Neural cell (in vitro differentiated cells): ENCODE results near the gene XRCC3. TPM values are rescaled to one million over a fixed set of nuclear protein-coding genes. Genes with fewer than 3 reads are reported as not detected.

Source experiments
- H2AFZ ChIP-seq: fragments of 200-600, 300-800 bp; sonication (generic), shearing (Covaris generic); 2 replicates; pipeline ENCODE4 v1.6.0; 2014; ENCODE audit warnings: low read depth, mild to moderate bottlenecking, antibody characterized with exemption, low read length, moderate library complexity
- H3F3A ChIP-seq: fragments of 200-600 bp; shearing (Covaris generic); 2 replicates; pipeline ENCODE4 v1.6.1; 2016; ENCODE audit warnings: mild to moderate bottlenecking, moderate library complexity, mixed read lengths, antibody characterized with exemption, low read length; ENCODE audit not compliant: insufficient read depth, poor library complexity, severe bottlenecking
- H3K27ac ChIP-seq: fragments of 200-600, 300-800 bp; sonication (generic), shearing (Covaris generic); 2 replicates; pipeline ENCODE4 v1.5.1; 2014; ENCODE audit warnings: mild to moderate bottlenecking, low read length, moderate library complexity
- H3K27me3 ChIP-seq: fragments of 300-800, 200-600 bp; sonication (generic), shearing (Covaris generic); 2 replicates; pipeline ENCODE4 v1.6.0; 2014; ENCODE audit warnings: mild to moderate bottlenecking, low read depth, low read length, moderate library complexity; ENCODE audit not compliant: insufficient read depth
- H3K36me3 ChIP-seq: fragments of 300-800, 200-600 bp; sonication (generic), shearing (Covaris generic); 2 replicates; pipeline ENCODE4 v1.5.1; 2014; ENCODE audit warnings: mild to moderate bottlenecking, antibody characterized with exemption, low read length, moderate library complexity; ENCODE audit not compliant: insufficient read depth
- H3K4me2 ChIP-seq: fragments of 300-800, 200-600 bp; sonication (generic), shearing (Covaris generic); 2 replicates; pipeline ENCODE4 v1.6.0; 2014; ENCODE audit warnings: mild to moderate bottlenecking, low read length
- H3K4me3 ChIP-seq: fragments of 300-800, 200-600 bp; sonication (generic), shearing (Covaris generic); 2 replicates; pipeline ENCODE4 v1.5.1; 2014; ENCODE audit warnings: mild to moderate bottlenecking, low read length, moderate library complexity
- H3K79me2 ChIP-seq: fragments of 200-600 bp; shearing (Covaris generic); replicated peaks from 2 replicates; pipeline ENCODE4 v1.6.0; 2014; ENCODE audit warnings: mild to moderate bottlenecking, low read length, moderate library complexity; ENCODE audit not compliant: insufficient read depth
- H3K9ac ChIP-seq: fragments of 300-800, 200-600 bp; sonication (generic), shearing (Covaris generic); 2 replicates; pipeline ENCODE4 v1.6.1; 2016; ENCODE audit warnings: mild to moderate bottlenecking, low read length, mixed read lengths
- H3K9me2 ChIP-seq: fragments of 200-600 bp; shearing (Covaris generic); 2 replicates; pipeline ENCODE4 v1.6.1; 2016; ENCODE audit warnings: mild to moderate bottlenecking, low read length, mixed read lengths; ENCODE audit not compliant: insufficient read depth
- H3K9me3 ChIP-seq: fragments of 200-600, 300-800 bp; sonication (generic), shearing (Covaris generic); 2 replicates; pipeline ENCODE4 v1.6.1; 2016; ENCODE audit warnings: mild to moderate bottlenecking, mixed run types, low read length, moderate library complexity, mixed read lengths
- H4K20me1 ChIP-seq: fragments of 200-600 bp; shearing (Covaris generic); 2 replicates; pipeline ENCODE4 v1.6.1; 2016; ENCODE audit warnings: mild to moderate bottlenecking, mixed run types; ENCODE audit not compliant: insufficient read depth
- CTCF ChIP-seq: fragments of 450-650 bp; IDR thresholded peaks from 2 replicates; pipeline ENCODE4 v1.5.1; 2014; ENCODE audit warnings: antibody characterized with exemption, mild to moderate bottlenecking, moderate library complexity; ENCODE audit not compliant: poor library complexity, severe bottlenecking
- EP300 ChIP-seq: fragments of 450-650 bp; conservative IDR thresholded peaks from 2 replicates; pipeline ENCODE4 v1.6.1; 2014; ENCODE audit warnings: antibody characterized with exemption, mild to moderate bottlenecking, moderate library complexity; ENCODE audit not compliant: poor library complexity, severe bottlenecking
- EZH2 ChIP-seq: fragments of 200-600, 300-800 bp; shearing (Covaris generic), sonication (generic); IDR thresholded peaks from 2 replicates; pipeline ENCODE4 v1.6.1; 2014; ENCODE audit warnings: antibody characterized with exemption, low read length, borderline replicate concordance, mild to moderate bottlenecking; ENCODE audit not compliant: insufficient read depth, poor library complexity, severe bottlenecking
- MXI1 ChIP-seq: fragments of 450-650 bp; conservative IDR thresholded peaks from 2 replicates; pipeline ENCODE4 v1.6.1; 2014; ENCODE audit warnings: antibody characterized with exemption, mild to moderate bottlenecking; ENCODE audit not compliant: poor library complexity, severe bottlenecking
- POLR2AphosphoS5 ChIP-seq: IDR thresholded peaks from 2 replicates; pipeline ENCODE4 v1.6.1; 2012
- RAD21 ChIP-seq: fragments of 450-650 bp; conservative IDR thresholded peaks from 2 replicates; pipeline ENCODE4 v1.6.1; 2014; ENCODE audit warnings: antibody characterized with exemption, mild to moderate bottlenecking, moderate library complexity
- REST ChIP-seq: IDR thresholded peaks from 2 replicates; pipeline ENCODE4 v1.6.1; 2012; ENCODE audit warnings: borderline replicate concordance
- SMC3 ChIP-seq: fragments of 450-650 bp; conservative IDR thresholded peaks from 2 replicates; pipeline ENCODE4 v1.6.1; 2014; ENCODE audit warnings: antibody characterized with exemption, mild to moderate bottlenecking, moderate library complexity; ENCODE audit not compliant: poor library complexity
- TAF1 ChIP-seq: IDR thresholded peaks from 2 replicates; pipeline ENCODE4 v1.6.1; 2012; ENCODE audit warnings: low read depth
- polyA plus RNA-seq: library from polyadenylated mRNA; depleted of rRNA; stranded (reverse); fragments of >200 nt; gene quantifications from 2 replicates; pipeline ENCODE4 v1.2.3, GENCODE V29; 2014

XRCC3 gene
- polyA plus RNA-seq, 1 donor from 2014 or later: 14.6 TPM

- no peak overlapping the region for H3K9ac ChIP-seq
- TF ChIP-seq MXI1 (no peak), TAF1 (no peak), CTCF (no peak), REST (no peak), POLR2AphosphoS5 (no peak), EP300 (no peak), SMC3 (no peak), RAD21 (no peak), EZH2 (no peak)
- no peaks in the 10 kb centered on the region for H3F3A ChIP-seq
- no peak overlapping the region for H3K27ac ChIP-seq
- H3K36me3 ChIP-seq: peaks cover 7% of the 10 kb centered on the region
- H3K9me2 ChIP-seq: no peaks in the 10 kb centered on the region
- no peak overlapping the region for H2AFZ ChIP-seq
- H3K9me3 ChIP-seq: no peaks in the 10 kb centered on the region
- no peaks in the 10 kb centered on the region for H3K79me2 ChIP-seq
- no peak overlapping the region for H3K4me3 ChIP-seq
- H3K4me2 ChIP-seq: no peak overlapping the region
- no peaks in the 10 kb centered on the region for H3K27me3 ChIP-seq
- H4K20me1 ChIP-seq: peaks cover 7% of the 10 kb centered on the region
These were observed 27.5 kb downstream of the XRCC3 start for GRCh38 chr14:103687712-103688111.

GRCh38 chr14:103686831-103687485 lies 28.3 kb downstream of the XRCC3 start:
- no peak overlapping the region for H3K4me3 ChIP-seq
- TF ChIP-seq TAF1 (no peak), POLR2AphosphoS5 (no peak), RAD21 (no peak), SMC3 (no peak), EP300 (no peak), EZH2 (no peak), CTCF (no peak), MXI1 (no peak), REST (no peak)
- H3K9me3 ChIP-seq: no peaks in the 10 kb centered on the region
- no peak overlapping the region for H3K27ac ChIP-seq
- no peaks in the 10 kb centered on the region for H3K79me2 ChIP-seq
- H3K27me3 ChIP-seq: no peaks in the 10 kb centered on the region
- no peaks in the 10 kb centered on the region for H3F3A ChIP-seq
- H3K4me2 ChIP-seq: no peak overlapping the region
- peaks cover 4% of the 10 kb centered on the region for H4K20me1 ChIP-seq
- H3K9me2 ChIP-seq: no peaks in the 10 kb centered on the region
- H3K9ac ChIP-seq: no peak overlapping the region
- peaks cover 7% of the 10 kb centered on the region for H3K36me3 ChIP-seq
- H2AFZ ChIP-seq: no peak overlapping the region
